GM19035 (cell line): Measurements from ENCODE around the gene DENND2A.
"Not testable (repeated sequence)": the region's sequence is repeated elsewhere in the genome, so short reads cannot be mapped to it uniquely, and the experiment has no call there.

ENCODE experiments used
- ATAC-seq: cut with Tn5 transposase; IDR thresholded peaks from one replicate; pipeline ENCODE4 v1.9.1; 2021; ENCODE audit not compliant: unreplicated experiment

The DENND2A gene

GRCh38 chr7:140623980-140624379, 16.6 kb downstream of the DENND2A start:
- no peak for ATAC-seq

GRCh38 chr7:140621401-140622021, 19.1 kb downstream of the DENND2A start:
- ATAC-seq, result no peak

GRCh38 chr7:140619915-140620510, 20.6 kb downstream of the DENND2A start:
- ATAC-seq, result not testable (repeated sequence)

GRCh38 chr7:140619176-140619575, 21.4 kb downstream of the DENND2A start:
- no peak for ATAC-seq

- no peak for ATAC-seq
Observed at GRCh38 chr7:140618306-140618705, 22.3 kb downstream of the DENND2A start.

DNA sequence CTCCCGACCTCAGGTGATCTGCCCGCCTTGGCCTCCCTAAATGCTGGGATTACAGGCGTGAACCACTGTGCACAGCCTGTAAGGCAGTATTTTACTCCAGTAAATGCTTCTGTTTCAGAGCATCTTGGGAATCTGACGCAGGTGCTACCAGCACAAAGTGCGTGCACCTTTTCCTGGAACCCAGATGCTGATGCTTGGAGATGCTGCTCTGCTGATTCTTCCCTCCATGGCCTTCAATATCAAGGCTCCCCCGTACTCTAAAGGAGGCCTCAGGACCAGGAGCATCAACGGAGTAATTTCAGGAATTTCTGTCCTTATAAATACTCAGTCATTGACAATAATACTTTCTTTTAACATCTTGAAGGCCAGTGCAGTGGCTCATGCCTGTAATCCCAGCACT, 23.5 kb downstream of the DENND2A start:
- no peak for ATAC-seq

DNA sequence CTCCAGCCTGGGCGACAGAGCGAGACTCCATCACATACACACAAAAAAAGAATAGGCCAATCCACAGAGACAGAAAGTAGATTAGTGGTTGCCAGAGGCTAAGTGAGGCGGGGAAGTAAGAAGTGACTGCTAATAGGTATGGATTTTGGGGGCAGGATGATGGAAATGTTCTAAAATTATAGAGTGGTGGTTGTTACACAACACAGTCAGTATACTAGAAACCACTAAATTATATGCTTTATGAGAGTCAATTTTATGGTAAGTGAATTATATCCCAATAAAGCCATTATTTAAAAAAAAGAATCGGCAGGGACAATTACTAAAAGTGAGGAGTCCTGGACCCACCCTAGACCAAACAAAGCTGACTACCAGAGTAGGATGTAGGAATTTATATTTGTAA, 24.3 kb downstream of the DENND2A start:
- ATAC-seq, result no peak

GRCh38 chr7:140611641-140612040, 29.0 kb downstream of the DENND2A start:
- no peak for ATAC-seq

DNA sequence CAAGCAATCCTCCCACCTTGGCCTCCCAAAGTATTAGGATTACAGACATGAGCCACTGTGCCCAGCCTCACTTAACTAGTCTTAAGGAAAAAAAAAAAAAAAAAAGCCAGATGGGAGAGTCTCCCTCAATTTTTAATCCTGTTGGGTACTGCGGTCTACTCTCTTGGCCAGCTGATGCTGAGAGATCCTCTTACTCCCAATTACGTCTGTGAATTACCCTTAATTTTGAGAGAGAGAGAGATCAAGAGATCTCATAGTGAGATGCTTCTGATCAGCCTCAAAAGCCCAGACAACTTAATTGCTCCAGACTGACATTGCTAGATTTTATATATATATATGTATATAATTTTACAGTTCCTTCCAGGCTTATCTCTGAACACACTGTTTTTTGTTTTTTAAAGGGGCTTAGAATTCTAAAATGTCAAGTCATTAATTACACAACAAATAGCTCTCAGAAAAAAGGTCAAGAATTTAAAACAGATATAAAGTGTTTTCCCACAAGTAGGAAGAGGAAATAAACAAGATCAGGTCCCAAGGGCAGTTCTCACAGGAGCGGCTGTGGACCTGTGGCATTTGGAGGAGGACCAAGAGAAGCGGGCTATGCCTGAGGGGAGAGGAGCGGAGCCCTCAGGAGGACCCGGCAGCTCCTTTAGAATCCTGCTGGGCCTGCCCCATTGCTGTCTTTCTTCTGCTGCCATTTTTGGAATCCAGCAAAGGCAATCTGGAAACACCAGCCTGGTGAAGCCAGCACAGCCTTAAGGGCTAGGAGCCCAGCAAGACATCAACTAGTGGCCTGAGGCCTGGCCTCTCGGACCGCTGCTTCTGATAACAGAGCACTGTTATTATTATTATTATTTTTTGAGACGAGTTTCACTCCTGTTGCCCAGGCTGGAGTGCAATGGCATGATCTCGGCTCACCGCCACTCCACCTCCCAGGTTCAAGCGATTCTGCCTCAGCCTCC, 30.1 kb downstream of the DENND2A start:
- ATAC-seq, result no peak

DNA sequence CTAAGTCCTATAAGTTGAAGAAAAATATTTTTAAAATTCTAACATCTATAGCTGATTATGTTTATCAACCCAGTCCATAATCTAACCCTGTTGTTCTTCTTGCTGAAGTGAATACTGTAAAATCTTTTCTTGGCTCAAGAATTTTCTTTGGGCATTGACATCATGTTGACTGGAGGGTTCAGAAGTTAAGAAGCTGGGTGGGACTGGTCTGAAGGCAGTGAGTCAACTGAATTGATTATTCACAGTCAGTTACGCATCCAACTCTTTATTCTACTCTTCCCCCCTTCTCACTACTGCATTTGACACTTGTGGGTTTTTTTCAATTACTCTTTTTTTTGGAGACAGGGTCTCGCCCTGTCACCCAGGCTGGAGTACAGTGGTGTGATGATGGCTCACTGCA, 31.0 kb downstream of the DENND2A start:
- ATAC-seq, result no peak

- ATAC-seq, result no peak
Observed at GRCh38 chr7:140607441-140607989, 33.1 kb downstream of the DENND2A start.

DNA sequence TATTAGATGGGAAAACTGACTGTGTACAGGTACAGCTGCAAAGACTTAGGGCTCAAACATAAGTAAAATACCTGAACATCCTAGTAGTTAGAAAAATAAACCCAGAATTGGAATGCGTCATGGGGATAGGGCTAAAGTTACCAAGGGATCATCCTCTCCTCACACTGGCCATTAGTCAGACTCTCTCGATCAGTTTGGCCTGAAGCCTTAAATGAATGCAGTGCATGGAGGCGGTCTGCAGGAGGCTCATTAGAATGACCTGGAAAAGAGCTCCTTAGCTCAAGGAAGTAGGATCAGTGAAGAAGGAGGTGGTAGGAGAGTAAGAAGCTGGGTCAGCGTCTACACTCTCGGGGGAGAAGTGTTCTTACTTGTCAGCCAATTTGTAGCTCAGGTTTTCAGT, 35.3 kb downstream of the DENND2A start:
- ATAC-seq, result no peak

DNA sequence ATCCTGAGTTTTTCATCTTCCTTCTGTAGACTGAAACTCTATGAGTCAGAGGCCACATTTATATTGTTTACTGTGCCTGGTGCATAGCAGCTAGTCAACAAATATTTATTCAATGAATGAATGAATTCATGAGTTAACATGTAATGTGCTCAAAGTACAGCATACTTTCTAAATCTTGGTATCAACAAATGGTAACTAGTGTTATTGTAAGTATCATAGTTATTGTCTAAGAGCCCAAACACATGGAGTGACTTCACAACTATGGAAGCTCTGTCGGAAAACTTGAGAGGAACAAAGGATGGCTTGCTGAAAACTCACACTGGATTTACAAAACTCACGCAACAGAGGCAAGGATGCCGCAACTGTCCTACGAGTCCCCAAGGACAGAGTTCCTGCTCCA, 35.9 kb downstream of the DENND2A start:
- no peak for ATAC-seq

DNA sequence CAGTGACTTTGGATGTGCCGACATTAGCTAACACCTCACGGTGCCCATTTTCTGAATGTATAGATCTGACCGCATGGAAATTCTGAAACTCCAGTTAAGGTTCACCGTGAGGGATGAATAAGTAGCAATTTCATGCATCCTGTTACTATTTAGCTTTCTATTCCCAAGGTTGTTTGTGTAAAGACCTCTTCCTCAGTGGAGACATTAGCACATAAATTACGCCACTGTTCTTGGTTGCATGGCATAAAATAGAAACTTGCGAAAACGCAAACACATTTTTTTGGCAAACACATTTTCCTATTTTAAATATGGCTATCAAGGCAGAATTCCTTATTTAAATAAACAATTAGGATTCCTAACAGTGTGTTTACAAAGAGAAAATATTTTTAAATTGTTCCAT, 36.5 kb downstream of the DENND2A start:
- ATAC-seq, result no peak

GRCh38 chr7:140601566-140602174, 38.9 kb downstream of the DENND2A start:
- no peak for ATAC-seq

DNA sequence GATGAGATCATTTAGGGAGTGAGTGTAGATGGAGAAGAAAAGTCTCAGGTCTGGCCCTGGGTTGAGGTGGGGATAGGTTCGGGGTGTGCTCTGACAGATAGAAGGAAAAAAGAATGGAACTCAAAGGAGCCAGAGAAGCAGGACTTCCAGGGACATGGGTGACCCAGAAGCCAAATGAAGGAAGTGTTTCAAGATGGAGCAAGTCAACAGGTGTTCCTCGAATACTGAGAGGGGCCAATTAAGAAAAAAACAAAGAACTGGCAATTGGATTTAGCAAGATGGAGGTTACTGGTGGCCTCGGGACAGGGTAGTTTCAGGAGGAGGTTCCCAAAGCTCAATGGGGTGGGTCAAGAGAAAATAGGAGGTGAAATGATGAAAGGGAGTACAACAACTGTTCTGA, 40.3 kb downstream of the DENND2A start:
- no peak for ATAC-seq

DNA sequence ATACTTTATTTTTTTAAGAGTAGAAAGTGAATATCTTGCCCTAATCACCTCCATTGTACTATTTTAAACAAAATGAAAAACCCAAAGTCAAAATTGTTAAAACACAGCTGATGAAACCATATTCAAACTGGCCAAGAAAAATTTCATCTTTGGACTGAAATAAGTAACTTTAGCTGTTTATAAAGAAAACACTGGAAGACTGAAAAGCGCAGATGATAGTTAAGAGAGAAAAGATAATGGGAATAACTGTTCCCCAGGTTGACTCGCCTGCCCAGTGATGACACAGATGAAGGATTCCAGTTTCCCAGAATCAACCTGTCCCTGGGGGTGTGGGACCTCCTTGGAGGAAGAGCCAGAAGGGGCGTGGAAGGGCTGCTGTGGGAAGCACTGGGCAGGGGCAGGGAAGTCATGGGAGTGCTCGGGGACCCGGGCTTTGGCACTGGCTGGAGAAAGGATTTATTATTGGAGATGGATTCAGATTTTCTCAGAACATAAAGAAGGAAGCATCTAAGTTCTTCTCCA, 43.1 kb downstream of the DENND2A start:
- ATAC-seq, result no peak

- ATAC-seq, result no peak
Observed at GRCh38 chr7:140596519-140597427, 43.8 kb downstream of the DENND2A start.

- ATAC-seq, result no peak
Observed at GRCh38 chr7:140595468-140596092, 45.0 kb downstream of the DENND2A start.
